HEK293T (cell line): ENCODE measurements around the gene ZBTB38.

ENCODE experiments used
- CTCF ChIA-PET: fragments of 350-600 bp; formaldehyde crosslinking; extraction: SDS; loops from one replicate; lab custom pipeline; 2021; ENCODE audit warnings: antibody characterized with exemption, inconsistent platforms; lab: Yijun Ruan, JAX
- POLR2A ChIA-PET: fragments of 350-600 bp; formaldehyde crosslinking; extraction: SDS; loops from one replicate; lab custom pipeline; 2020; ENCODE audit warnings: antibody characterized with exemption, inconsistent platforms; lab: Yijun Ruan, JAX
- DNase-seq: peaks from one replicate; pipeline ENCODE4 v3.0.0; 2012; ENCODE audit warnings: mixed read lengths; ENCODE audit errors: extremely low spot score
- ARNT ChIP-seq: fragments of 450-650 bp; IDR thresholded peaks from 2 replicates; pipeline ENCODE4 v1.6.1; 2017; ENCODE audit warnings: mild to moderate bottlenecking
- BHLHE40 ChIP-seq: fragments of 450-650 bp; IDR thresholded peaks from 2 replicates; pipeline ENCODE4 v1.6.1; 2016; ENCODE audit warnings: mild to moderate bottlenecking, moderate library complexity, borderline replicate concordance
- CTBP1 ChIP-seq: fragments of 450-650 bp; IDR thresholded peaks from 2 replicates; pipeline ENCODE4 v1.6.1; 2016; ENCODE audit warnings: borderline replicate concordance
- ELF4 ChIP-seq: fragments of 450-650 bp; IDR thresholded peaks from 2 replicates; pipeline ENCODE4 v1.6.1; 2017; ENCODE audit warnings: antibody characterized with exemption
- FOXA1 ChIP-seq: fragments of 450-650 bp; IDR thresholded peaks from 2 replicates; pipeline ENCODE4 v1.6.1; 2016; ENCODE audit warnings: mild to moderate bottlenecking
- FOXK2 ChIP-seq: fragments of 450-650 bp; IDR thresholded peaks from 2 replicates; pipeline ENCODE4 v1.6.1; 2016; ENCODE audit warnings: mild to moderate bottlenecking
- FOXM1 ChIP-seq: fragments of 450-650 bp; IDR thresholded peaks from 2 replicates; pipeline ENCODE4 v1.6.1; 2017; ENCODE audit warnings: mild to moderate bottlenecking, borderline replicate concordance
- HDGF ChIP-seq: fragments of 450-650 bp; IDR thresholded peaks from 2 replicates; pipeline ENCODE4 v1.6.1; 2017; ENCODE audit warnings: antibody characterized with exemption, borderline replicate concordance
- L3MBTL2 ChIP-seq: fragments of 450-650 bp; conservative IDR thresholded peaks from 2 replicates; pipeline ENCODE4 v1.6.1; 2016; ENCODE audit warnings: mild to moderate bottlenecking
- LEF1 ChIP-seq: fragments of 450-650 bp; IDR thresholded peaks from 2 replicates; pipeline ENCODE4 v1.6.1; 2017; ENCODE audit warnings: mild to moderate bottlenecking, borderline replicate concordance
- NFRKB ChIP-seq: fragments of 450-650 bp; IDR thresholded peaks from 2 replicates; pipeline ENCODE4 v1.6.1; 2016; ENCODE audit warnings: mild to moderate bottlenecking, moderate library complexity
- SP1 ChIP-seq: fragments of 450-650 bp; IDR thresholded peaks from 2 replicates; pipeline ENCODE4 v1.6.1; 2017
- SUZ12 ChIP-seq: fragments of 450-650 bp; IDR thresholded peaks from 2 replicates; pipeline ENCODE4 v1.6.1; 2016; ENCODE audit warnings: mild to moderate bottlenecking
- TARDBP ChIP-seq: fragments of 450-650 bp; IDR thresholded peaks from 2 replicates; pipeline ENCODE4 v1.6.1; 2016
- ZNF384 ChIP-seq: fragments of 450-650 bp; IDR thresholded peaks from 2 replicates; pipeline ENCODE4 v1.6.1; 2016
- TF ChIP-seq, protein P1 (sequence below): fragments of 450-650 bp; IDR thresholded peaks from 2 replicates; pipeline ENCODE4 v1.6.1; 2016

ZBTB38 gene

GRCh38 chr3:141332416-141332815, 35.9 kb upstream of the ZBTB38 start:
- no peak for DNase-seq
- POLR2A ChIA-PET, result interaction anchor here (2.5 kb wide), 1 partner anchor 21 kb away, joined by 11 read pairs; no protein-coding TSS in a partner anchor
- TF ChIP-seq, protein P1, sequence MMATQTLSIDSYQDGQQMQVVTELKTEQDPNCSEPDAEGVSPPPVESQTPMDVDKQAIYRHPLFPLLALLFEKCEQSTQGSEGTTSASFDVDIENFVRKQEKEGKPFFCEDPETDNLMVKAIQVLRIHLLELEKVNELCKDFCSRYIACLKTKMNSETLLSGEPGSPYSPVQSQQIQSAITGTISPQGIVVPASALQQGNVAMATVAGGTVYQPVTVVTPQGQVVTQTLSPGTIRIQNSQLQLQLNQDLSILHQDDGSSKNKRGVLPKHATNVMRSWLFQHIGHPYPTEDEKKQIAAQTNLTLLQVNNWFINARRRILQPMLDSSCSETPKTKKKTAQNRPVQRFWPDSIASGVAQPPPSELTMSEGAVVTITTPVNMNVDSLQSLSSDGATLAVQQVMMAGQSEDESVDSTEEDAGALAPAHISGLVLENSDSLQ, result no peak
- TF ChIP-seq HDGF (no peak), L3MBTL2 (no peak), ZNF384 (no peak), SP1 (no peak), LEF1 (no peak), FOXK2 (no peak), NFRKB (no peak), FOXA1 (no peak), BHLHE40 (no peak), FOXM1 (no peak), ELF4 (no peak), CTBP1 (no peak)
- CTCF ChIA-PET, result interaction anchor here (0.7 to 2.4 kb wide), 2 partner anchors 20 to 120 kb away, joined by 3 to 9 read pairs; no protein-coding TSS in a partner anchor

DNA sequence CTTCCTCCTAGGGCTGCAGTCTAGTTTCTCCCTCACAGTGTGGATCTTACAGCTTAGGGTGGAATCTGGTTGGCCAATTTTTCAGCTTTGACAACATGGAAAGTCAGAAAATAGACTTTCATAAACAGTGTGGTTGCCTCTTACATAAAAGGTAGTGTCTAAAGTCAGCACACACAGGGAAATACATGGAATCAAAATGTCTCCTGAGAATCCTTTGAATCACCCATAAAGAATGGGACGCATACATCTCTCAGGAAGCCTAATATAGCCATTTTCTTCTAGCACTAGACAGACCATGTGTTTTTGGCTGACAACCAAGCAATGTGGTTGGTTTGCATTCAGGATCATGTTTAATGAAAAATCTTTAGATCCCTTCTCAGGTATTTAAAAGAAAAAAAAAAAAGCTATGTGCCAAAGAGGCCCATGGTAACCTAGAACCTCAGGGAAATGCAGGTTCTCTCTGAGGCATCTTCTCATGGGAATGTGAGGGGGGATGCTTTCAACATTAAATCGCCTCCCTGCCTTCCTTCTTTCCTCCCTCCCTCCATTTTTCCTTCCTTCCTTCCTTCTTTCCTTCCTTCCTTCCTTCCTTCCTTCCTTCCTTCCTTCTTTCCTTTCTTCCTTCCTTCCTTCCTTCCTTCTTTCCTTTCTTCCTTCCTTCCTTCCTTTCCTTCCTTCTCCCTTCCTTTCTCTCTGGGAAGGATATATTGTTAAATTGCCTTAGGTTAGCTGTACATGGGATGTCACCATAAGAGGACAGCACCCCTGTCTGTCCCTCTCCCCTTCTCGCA, 34.3 kb upstream of the ZBTB38 start:
- no peak for TF ChIP-seq LEF1
- no peak for TF ChIP-seq ARNT
- TF ChIP-seq FOXK2, result no peak
- no peak for TF ChIP-seq CTBP1
- no peak for TF ChIP-seq ZNF384
- TF ChIP-seq, protein P1, result no peak
- TF ChIP-seq L3MBTL2, result no peak
- TF ChIP-seq BHLHE40, result no peak
- TF ChIP-seq SP1, result no peak
- no peak for TF ChIP-seq ELF4
- TF ChIP-seq NFRKB, result no peak
- no peak for TF ChIP-seq FOXA1
- TF ChIP-seq TARDBP, result no peak
- TF ChIP-seq HDGF, result no peak
- TF ChIP-seq SUZ12, result no peak
- no peak for TF ChIP-seq FOXM1
- DNase-seq, result no peak
- ChIA-PET POLR2A (no interaction called here), CTCF (interaction anchor here (0.6 kb wide), 1 partner anchor 108 kb away, joined by 5 read pairs; no protein-coding TSS in a partner anchor)

GRCh38 chr3:141334627-141335250, 33.6 kb upstream of the ZBTB38 start:
- ChIA-PET CTCF (no interaction called here), POLR2A (interaction anchor here (1.5 kb wide), 1 partner anchor 23 kb away, joined by 4 read pairs; no protein-coding TSS in a partner anchor)
- TF ChIP-seq CTBP1, result no peak
- no peak for TF ChIP-seq NFRKB
- TF ChIP-seq FOXM1, result no peak
- TF ChIP-seq LEF1, result no peak
- TF ChIP-seq ELF4, result no peak
- TF ChIP-seq SP1, result no peak
- no peak for TF ChIP-seq TARDBP
- no peak for TF ChIP-seq ARNT
- no peak for TF ChIP-seq BHLHE40
- TF ChIP-seq, protein P1, result no peak
- no peak for TF ChIP-seq FOXK2
- no peak for TF ChIP-seq SUZ12
- no peak for TF ChIP-seq L3MBTL2
- TF ChIP-seq HDGF, result no peak
- TF ChIP-seq FOXA1, result no peak
- no peak for DNase-seq

DNA sequence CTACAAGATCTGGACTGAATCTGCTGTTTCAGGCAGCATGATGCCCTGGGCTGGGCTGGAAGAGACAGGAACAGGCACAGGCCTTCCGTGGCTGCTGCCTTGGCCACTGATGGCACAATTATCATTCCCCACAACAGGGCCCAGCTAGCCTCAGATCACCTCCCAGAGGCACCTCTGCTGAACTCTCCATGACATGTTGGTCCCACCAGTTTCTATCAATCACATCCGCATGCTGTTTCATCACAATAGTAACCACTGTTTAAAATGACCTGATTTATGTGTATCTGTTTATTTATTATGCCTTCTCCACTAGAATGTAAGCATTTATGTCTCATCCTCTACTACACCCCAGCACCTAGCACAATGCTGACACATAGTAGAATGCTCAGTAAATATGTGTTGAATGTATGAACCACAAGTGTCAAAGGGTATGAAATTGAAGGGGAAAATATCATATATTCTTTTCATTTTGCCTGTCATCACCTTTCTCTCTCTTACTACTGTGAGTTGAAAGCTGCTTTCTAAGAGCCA, 32.7 kb upstream of the ZBTB38 start:
- TF ChIP-seq FOXM1, result no peak
- no peak for TF ChIP-seq SUZ12
- TF ChIP-seq TARDBP, result no peak
- TF ChIP-seq FOXK2, result no peak
- no peak for TF ChIP-seq BHLHE40
- TF ChIP-seq, protein P1, result no peak
- TF ChIP-seq L3MBTL2, result no peak
- TF ChIP-seq LEF1, result no peak
- no peak for TF ChIP-seq CTBP1
- TF ChIP-seq HDGF, result no peak
- no peak for TF ChIP-seq ELF4
- TF ChIP-seq SP1, result no peak
- TF ChIP-seq ARNT, result no peak
- TF ChIP-seq ZNF384, result no peak
- TF ChIP-seq NFRKB, result no peak
- TF ChIP-seq FOXA1, result no peak
- CTCF ChIA-PET, result no interaction called here
- DNase-seq, result no peak
- POLR2A ChIA-PET, result interaction anchor here (1.5 kb wide), 1 partner anchor 24 kb away, joined by 4 read pairs; no protein-coding TSS in a partner anchor
